ENCODE measurements around the gene FRMD4A. TPM values are rescaled to one million over a fixed set of nuclear protein-coding genes. Genes with fewer than 3 reads are reported as not detected.
"Not testable (repeated sequence)": the region's sequence is repeated elsewhere in the genome, so short reads cannot be mapped to it uniquely, and the experiment has no call there.

FRMD4A gene
- total RNA-seq, 5 donors from 2014 or later (not counting 1 experiment from before 2014, with no cell fraction given), result 1.3 to 1.8 (median 1.4) TPM

DNA sequence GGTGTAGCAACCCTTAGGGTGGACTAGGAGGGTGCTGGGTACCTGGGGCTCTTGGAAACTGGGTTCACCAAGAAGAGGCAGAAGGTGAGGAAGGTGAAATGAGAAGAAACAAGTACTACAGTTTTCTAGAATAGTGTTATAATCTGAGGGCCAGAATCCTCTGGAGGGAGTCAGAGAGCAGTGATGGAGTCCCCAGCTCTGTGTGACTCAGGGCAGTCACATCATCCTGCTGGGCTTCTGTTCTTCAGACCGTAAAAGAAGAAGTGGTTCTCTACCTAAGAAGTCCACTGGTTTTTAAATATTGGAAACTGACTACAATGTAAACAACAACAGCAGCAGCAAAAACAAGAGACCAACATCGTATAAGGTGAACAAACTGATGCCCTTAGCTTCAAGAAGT, 546.7 kb downstream of the FRMD4A start:
- ChIA-PET POLR2A (interaction anchor here (0.6 kb wide), 3 partner anchors 132 to 210 kb away, joined by 3 to 10 read pairs (median 6); no protein-coding TSS in a partner anchor), CTCF (interaction anchor here (0.6 to 2.7 kb wide), 11 partner anchors 11 to 759 kb away, joined by 3 to 13 read pairs (median 4); no protein-coding TSS in a partner anchor)
- Histone ChIP-seq H3K36me3 (ENCODE audit: control insufficient read depth in 2 of 2, extremely low read depth in 1 of 2, insufficient read depth in 1 of 2, low read length in 1 of 2) (no peaks in the 10 kb centered on the region), H3K4me3 (ENCODE audit: control insufficient read depth in 1 of 2, extremely low read depth in 1 of 2, low read length in 1 of 2) (no peak overlapping the region), H3K4me1 (ENCODE audit: control insufficient read depth in 1 of 2, extremely low read depth in 1 of 2, insufficient read depth in 2 of 2, low read length in 2 of 2) (peaks cover 23 to 34% of the 10 kb centered on the region in 2 experiments), H3K27me3 (replicated peaks in 1 of 2; ENCODE audit: control insufficient read depth in 2 of 2, extremely low read depth in 1 of 2, insufficient read depth in 2 of 2, low read length in 1 of 2) (no peaks in the 10 kb centered on the region), H3K27ac (ENCODE audit: low read length) (peak overlapping the region; percentile 4), H3K9me3 (no peaks in the 10 kb centered on the region)
- DNase-seq, result peak in 18 of 35 experiments; percentile 12 to 76 (median 32)
- no peak overlapping the region for H3K4me3 Mint-ChIP-seq
- H3K27me3 Mint-ChIP-seq, result no peaks in the 10 kb centered on the region
- no CpG with 5 or more reads among the region's 2 CpGs for WGBS (ENCODE audit: insufficient coverage)
- ATAC-seq (replicated peaks in 1 of 4), result peak in 2 of 4 experiments; percentile 44
- no peaks in the 10 kb centered on the region for H3K36me3 Mint-ChIP-seq
- H3K9me3 Mint-ChIP-seq, result no peaks in the 10 kb centered on the region
- H3K27ac Mint-ChIP-seq, result peak overlapping the region; percentile 29 to 70
- peaks cover 11 to 15% (median 12%) of the 10 kb centered on the region in 3 donors for H3K4me1 Mint-ChIP-seq

DNA sequence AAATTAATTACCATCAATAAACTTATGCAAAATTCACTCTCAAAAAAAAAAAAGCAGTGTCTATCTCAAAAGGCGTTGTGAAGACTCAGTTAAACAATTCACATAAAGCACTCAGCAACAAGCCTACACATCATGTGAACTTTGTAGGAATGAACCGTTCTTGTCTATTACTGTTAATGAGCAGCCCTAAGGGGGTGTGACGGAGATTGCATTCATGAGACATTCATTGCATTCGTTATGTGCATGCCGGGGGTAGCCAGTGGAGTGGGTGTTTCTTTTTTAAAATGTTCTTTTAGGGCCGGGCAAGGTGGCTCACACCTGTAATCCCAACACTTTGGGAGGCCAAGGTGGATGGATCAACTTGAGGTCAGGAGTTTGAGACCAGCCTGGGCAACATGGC, 551.0 kb downstream of the FRMD4A start:
- ATAC-seq (replicated peaks in 1 of 4) (no peak), DNase-seq (no peak)
- no peaks in the 10 kb centered on the region for H3K9me3 ChIP-seq
- ChIA-PET CTCF (no interaction called here), POLR2A (interaction anchor here in 1 of 2 donors (0.6 kb wide), 1 partner anchor 45 kb away, joined by 8 read pairs; no protein-coding TSS in a partner anchor)
- Mint-ChIP-seq H3K4me3 (no peak overlapping the region), H3K27me3 (peaks cover 7 to 16% of the 10 kb centered on the region in 2 donors), H3K36me3 (no peaks in the 10 kb centered on the region), H3K9me3 (no peaks in the 10 kb centered on the region), H3K4me1 (peaks cover 13 to 17% (median 15%) of the 10 kb centered on the region in 3 donors), H3K27ac (no peak overlapping the region)
- H3K27me3 ChIP-seq (replicated peaks in 1 of 2; ENCODE audit: control insufficient read depth in 2 of 2, extremely low read depth in 1 of 2, insufficient read depth in 2 of 2, low read length in 1 of 2), result peaks cover 0 to 8% of the 10 kb centered on the region in 2 experiments
- no peak overlapping the region for H3K4me3 ChIP-seq (ENCODE audit: control insufficient read depth in 1 of 2, extremely low read depth in 1 of 2, low read length in 1 of 2)
- no CpG with 5 or more reads among the region's 6 CpGs for WGBS (ENCODE audit: insufficient coverage)
- H3K27ac ChIP-seq (ENCODE audit: low read length), result no peak overlapping the region
- H3K36me3 ChIP-seq (ENCODE audit: control insufficient read depth in 2 of 2, extremely low read depth in 1 of 2, insufficient read depth in 1 of 2, low read length in 1 of 2), result no peaks in the 10 kb centered on the region
- peaks cover 6 to 11% of the 10 kb centered on the region in 2 experiments for H3K4me1 ChIP-seq (ENCODE audit: control insufficient read depth in 1 of 2, extremely low read depth in 1 of 2, insufficient read depth in 2 of 2, low read length in 2 of 2)

DNA sequence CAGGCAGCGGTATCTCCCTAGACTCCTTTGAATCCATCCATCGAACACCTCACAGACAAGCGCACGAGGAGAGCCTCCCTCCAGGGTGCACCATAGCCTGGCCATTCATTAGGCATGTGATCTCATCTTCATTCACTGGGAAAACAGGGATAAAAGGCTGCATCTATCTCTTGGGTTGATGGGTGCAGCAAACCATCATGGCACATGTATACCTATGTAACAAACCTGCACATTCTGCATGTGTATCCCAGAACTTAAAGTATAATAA, 552.1 kb downstream of the FRMD4A start:
- H3K4me3 Mint-ChIP-seq; H3K36me3 Mint-ChIP-seq; POLR2A ChIA-PET; H3K4me1 ChIP-seq (ENCODE audit: control insufficient read depth in 1 of 2, extremely low read depth in 1 of 2, insufficient read depth in 2 of 2, low read length in 2 of 2); H3K9me3 ChIP-seq; H3K36me3 ChIP-seq (ENCODE audit: control insufficient read depth in 2 of 2, extremely low read depth in 1 of 2, insufficient read depth in 1 of 2, low read length in 1 of 2); H3K27ac Mint-ChIP-seq; H3K27ac ChIP-seq (ENCODE audit: low read length); H3K4me3 ChIP-seq (ENCODE audit: control insufficient read depth in 1 of 2, extremely low read depth in 1 of 2, low read length in 1 of 2); ATAC-seq (replicated peaks in 1 of 4); DNase-seq; CTCF ChIA-PET; H3K9me3 Mint-ChIP-seq: not testable (repeated sequence)
- H3K4me1 Mint-ChIP-seq, result peaks cover 4 to 12% (median 5%) of the 10 kb centered on the region in 3 donors
- H3K27me3 Mint-ChIP-seq, result peaks cover 15 to 24% of the 10 kb centered on the region in 2 donors
- peaks cover 0 to 17% of the 10 kb centered on the region in 2 experiments for H3K27me3 ChIP-seq (replicated peaks in 1 of 2; ENCODE audit: control insufficient read depth in 2 of 2, extremely low read depth in 1 of 2, insufficient read depth in 2 of 2, low read length in 1 of 2)
- WGBS (ENCODE audit: insufficient coverage), result 95% methylated on average over 3 of the region's 4 CpGs

DNA sequence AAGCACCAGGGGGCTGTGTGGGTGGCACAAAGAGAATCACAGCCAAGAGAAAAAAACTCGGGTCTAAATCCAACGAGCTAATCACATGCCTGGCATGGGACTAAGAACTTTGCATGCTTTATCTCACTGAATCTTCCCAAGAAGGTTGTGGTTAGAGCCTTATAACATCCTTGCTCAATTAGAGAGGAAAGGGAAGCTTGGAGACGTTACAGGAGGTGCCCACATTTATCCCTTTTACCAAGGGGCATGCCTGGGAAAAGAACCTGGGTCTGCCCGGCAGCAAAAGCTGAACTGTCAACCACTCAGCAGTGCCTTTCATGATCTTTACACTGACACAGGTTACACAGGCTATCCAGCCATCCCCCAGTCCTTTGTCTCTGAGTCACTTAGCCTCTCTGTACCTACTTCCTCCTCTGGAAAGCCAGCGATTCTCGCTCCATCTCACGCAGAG, 553.8 kb downstream of the FRMD4A start:
- Histone ChIP-seq H3K9me3 (no peaks in the 10 kb centered on the region), H3K36me3 (ENCODE audit: control insufficient read depth in 2 of 2, extremely low read depth in 1 of 2, insufficient read depth in 1 of 2, low read length in 1 of 2) (no peaks in the 10 kb centered on the region), H3K4me3 (ENCODE audit: control insufficient read depth in 1 of 2, extremely low read depth in 1 of 2, low read length in 1 of 2) (no peak overlapping the region), H3K4me1 (ENCODE audit: control insufficient read depth in 1 of 2, extremely low read depth in 1 of 2, insufficient read depth in 2 of 2, low read length in 2 of 2) (peaks cover 0 to 3% of the 10 kb centered on the region in 2 experiments), H3K27ac (ENCODE audit: low read length) (no peak overlapping the region), H3K27me3 (replicated peaks in 1 of 2; ENCODE audit: control insufficient read depth in 2 of 2, extremely low read depth in 1 of 2, insufficient read depth in 2 of 2, low read length in 1 of 2) (peaks cover 0 to 20% of the 10 kb centered on the region in 2 experiments)
- POLR2A ChIA-PET, result interaction anchor here in 1 of 2 donors (0.6 kb wide), 2 partner anchors 241 to 1708 kb away, joined by 5 to 6 read pairs; no protein-coding TSS in a partner anchor
- no peak for ATAC-seq (replicated peaks in 1 of 4)
- Mint-ChIP-seq H3K4me3 (no peak overlapping the region), H3K9me3 (no peaks in the 10 kb centered on the region), H3K4me1 (peaks cover 0 to 7% (median 4%) of the 10 kb centered on the region in 3 donors), H3K27me3 (peaks cover 15 to 32% of the 10 kb centered on the region in 2 donors), H3K27ac (no peak overlapping the region), H3K36me3 (no peaks in the 10 kb centered on the region)
- no CpG with 5 or more reads among the region's 7 CpGs for WGBS (ENCODE audit: insufficient coverage)
- no peak for DNase-seq
- CTCF ChIA-PET, result interaction anchor here (0.6 to 1.4 kb wide), 7 partner anchors 10 to 1073 kb away, joined by 3 to 18 read pairs (median 4); no protein-coding TSS in a partner anchor

DNA sequence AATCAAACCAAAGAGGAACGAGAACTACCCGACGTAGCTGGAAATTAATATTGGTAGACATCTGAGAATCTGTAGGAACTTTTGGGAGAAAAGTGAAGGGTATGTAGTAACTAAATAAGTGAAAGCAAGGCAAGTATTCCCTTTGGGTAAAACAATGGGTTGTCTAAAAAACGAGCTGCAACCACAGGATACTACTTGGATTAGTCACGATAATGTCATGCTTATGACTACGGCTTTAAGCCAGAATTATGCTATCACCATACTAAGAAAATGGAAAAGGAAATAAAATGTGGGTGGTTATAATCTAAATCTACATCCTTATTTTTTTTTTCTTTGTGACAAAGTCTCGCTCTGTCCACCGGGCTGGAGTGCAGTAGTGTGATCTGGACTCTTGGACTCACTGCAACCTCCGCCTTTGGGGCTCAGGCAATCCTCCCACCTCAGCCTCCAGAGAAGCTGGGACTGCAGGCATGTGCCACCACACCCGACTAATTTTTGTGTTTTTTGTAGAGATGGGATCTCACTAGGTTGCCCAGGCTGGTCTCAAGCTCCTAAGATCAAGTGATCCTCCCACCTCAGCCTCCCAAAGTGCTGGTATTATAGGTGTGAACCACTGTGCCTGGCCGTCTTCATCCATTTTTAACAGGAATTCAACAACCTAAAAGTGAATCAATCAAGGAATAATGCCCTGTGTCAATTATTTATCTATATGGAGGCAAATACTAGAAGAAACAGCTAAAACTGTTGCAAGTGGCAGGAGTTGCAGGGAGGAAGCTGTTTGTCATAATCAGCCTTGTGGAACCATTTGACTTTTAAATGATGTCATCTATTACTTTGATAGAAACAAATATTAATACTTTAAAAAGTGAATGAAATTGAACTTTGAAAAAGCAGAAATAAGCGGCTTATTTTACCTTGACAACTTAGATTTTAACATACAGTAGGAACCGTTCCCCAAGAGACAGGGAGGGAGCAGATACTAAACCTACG, 554.6 kb downstream of the FRMD4A start:
- no peaks in the 10 kb centered on the region for H3K36me3 Mint-ChIP-seq
- CTCF ChIA-PET, result interaction anchor here (0.6 to 1.4 kb wide), 4 partner anchors 11 to 307 kb away, joined by 3 to 18 read pairs (median 4); no protein-coding TSS in a partner anchor
- ATAC-seq (replicated peaks in 1 of 4) (no peak), DNase-seq (no peak)
- H3K27me3 Mint-ChIP-seq, result peaks cover 15 to 32% of the 10 kb centered on the region in 2 donors
- Histone ChIP-seq H3K4me1 (ENCODE audit: control insufficient read depth in 1 of 2, extremely low read depth in 1 of 2, insufficient read depth in 2 of 2, low read length in 2 of 2) (peaks cover 0 to 3% of the 10 kb centered on the region in 2 experiments), H3K4me3 (ENCODE audit: control insufficient read depth in 1 of 2, extremely low read depth in 1 of 2, low read length in 1 of 2) (no peak overlapping the region), H3K27ac (ENCODE audit: low read length) (no peak overlapping the region), H3K36me3 (ENCODE audit: control insufficient read depth in 2 of 2, extremely low read depth in 1 of 2, insufficient read depth in 1 of 2, low read length in 1 of 2) (no peaks in the 10 kb centered on the region), H3K9me3 (no peaks in the 10 kb centered on the region), H3K27me3 (replicated peaks in 1 of 2; ENCODE audit: control insufficient read depth in 2 of 2, extremely low read depth in 1 of 2, insufficient read depth in 2 of 2, low read length in 1 of 2) (peaks cover 0 to 20% of the 10 kb centered on the region in 2 experiments)
- 80% methylated on average over 2 of the region's 14 CpGs for WGBS (ENCODE audit: insufficient coverage)
- H3K4me3 Mint-ChIP-seq, result no peak overlapping the region
- H3K27ac Mint-ChIP-seq, result no peak overlapping the region
- POLR2A ChIA-PET, result interaction anchor here in 1 of 2 donors (0.6 kb wide), 1 partner anchor 1707 kb away, joined by 5 read pairs; no protein-coding TSS in a partner anchor
- peaks cover 0 to 7% (median 4%) of the 10 kb centered on the region in 3 donors for H3K4me1 Mint-ChIP-seq
- H3K9me3 Mint-ChIP-seq, result no peaks in the 10 kb centered on the region

DNA sequence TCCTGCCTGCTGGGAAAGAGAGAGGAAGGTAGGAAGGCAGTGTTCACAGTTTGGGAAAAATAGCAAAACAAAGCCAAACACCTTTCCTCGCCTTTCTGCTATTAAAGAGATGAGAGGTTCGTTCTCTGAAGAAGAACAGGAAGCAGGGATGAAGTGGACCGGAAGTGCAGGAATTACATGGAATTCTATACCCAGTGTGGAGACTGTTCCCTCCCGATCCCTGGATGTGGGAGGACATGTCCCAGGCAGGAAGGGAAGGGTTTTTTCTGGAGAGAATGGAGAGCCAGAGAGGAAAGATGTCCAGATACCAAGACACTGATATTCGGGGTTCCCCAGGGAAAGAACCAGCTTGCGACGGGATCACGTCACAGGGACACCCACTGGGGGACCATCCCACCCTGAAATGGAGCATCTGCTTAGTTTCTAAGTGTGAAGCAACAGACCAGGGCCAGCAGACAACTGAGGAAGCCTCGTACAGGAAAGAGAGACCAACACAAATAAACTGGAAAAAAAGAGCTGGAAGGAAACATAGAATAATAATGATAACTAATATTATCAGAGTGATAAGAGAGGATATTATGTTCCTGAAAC, 556.3 kb downstream of the FRMD4A start:
- no peaks in the 10 kb centered on the region for H3K36me3 Mint-ChIP-seq
- peaks cover 0 to 3% of the 10 kb centered on the region in 2 experiments for H3K4me1 ChIP-seq (ENCODE audit: control insufficient read depth in 1 of 2, extremely low read depth in 1 of 2, insufficient read depth in 2 of 2, low read length in 2 of 2)
- no peak overlapping the region for H3K27ac Mint-ChIP-seq
- POLR2A ChIA-PET, result interaction anchor here in 1 of 2 donors (0.6 kb wide), 1 partner anchor 582 kb away, joined by 3 read pairs; no protein-coding TSS in a partner anchor
- H3K4me3 Mint-ChIP-seq, result no peak overlapping the region
- H3K36me3 ChIP-seq (ENCODE audit: control insufficient read depth in 2 of 2, extremely low read depth in 1 of 2, insufficient read depth in 1 of 2, low read length in 1 of 2), result no peaks in the 10 kb centered on the region
- H3K27ac ChIP-seq (ENCODE audit: low read length), result no peak overlapping the region
- no peaks in the 10 kb centered on the region for H3K9me3 ChIP-seq
- H3K27me3 Mint-ChIP-seq, result peaks cover 19 to 38% of the 10 kb centered on the region in 2 donors
- CTCF ChIA-PET, result no interaction called here
- no peak overlapping the region for H3K4me3 ChIP-seq (ENCODE audit: control insufficient read depth in 1 of 2, extremely low read depth in 1 of 2, low read length in 1 of 2)
- H3K9me3 Mint-ChIP-seq, result no peaks in the 10 kb centered on the region
- no peak for ATAC-seq (replicated peaks in 1 of 4)
- no peak for DNase-seq
- H3K27me3 ChIP-seq (replicated peaks in 1 of 2; ENCODE audit: control insufficient read depth in 2 of 2, extremely low read depth in 1 of 2, insufficient read depth in 2 of 2, low read length in 1 of 2), result peaks cover 0 to 26% of the 10 kb centered on the region in 2 experiments
- WGBS (ENCODE audit: insufficient coverage), result 71% methylated on average over 5 of the region's 9 CpGs
- peaks cover 0 to 7% (median 4%) of the 10 kb centered on the region in 3 donors for H3K4me1 Mint-ChIP-seq
